ENCODE results near the gene MTX3. TPM values are rescaled to one million over a fixed set of nuclear protein-coding genes. Genes with fewer than 3 reads are reported as not detected.

Gene MTX3
- total RNA-seq, 3 donors from 2014 or later (not counting 1 experiment from before 2014, with no cell fraction given): 10.6 to 13.6 (median 10.9) TPM

DNA sequence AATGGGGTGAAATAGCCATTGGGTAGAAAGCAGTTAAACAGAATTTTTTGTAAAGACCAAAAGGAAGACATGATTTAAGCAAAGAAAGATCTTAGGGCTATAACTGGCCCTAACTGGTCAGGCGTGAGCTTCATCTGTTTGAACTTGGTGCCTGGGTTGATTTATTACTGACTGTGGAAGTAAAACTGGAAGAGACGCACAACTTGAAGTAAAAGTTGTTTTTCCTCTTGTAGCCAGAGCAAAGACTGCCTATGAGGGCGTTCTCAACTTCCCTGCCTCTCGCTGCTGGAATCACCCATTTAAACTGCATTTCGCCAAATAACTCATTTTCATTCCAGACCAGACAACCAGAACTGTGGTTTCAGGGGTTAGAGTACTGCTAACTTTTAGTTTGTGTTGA is 45.6 kb upstream of the MTX3 start:
- H3K27ac Mint-ChIP-seq: no peak overlapping the region
- H3K27ac ChIP-seq (ENCODE audit: low read length): no peak overlapping the region
- H3K4me3 Mint-ChIP-seq: no peak overlapping the region
- H3K36me3 ChIP-seq (ENCODE audit: control insufficient read depth, insufficient read depth, low read length): no peaks in the 10 kb centered on the region
- no peak overlapping the region for H3K4me3 ChIP-seq (ENCODE audit: low read length)
- no peaks in the 10 kb centered on the region for H3K9me3 Mint-ChIP-seq
- intact Hi-C loops (cut with micrococcal nuclease): no loop called here
- no peak for ATAC-seq
- H3K9me3 ChIP-seq (ENCODE audit: control insufficient read depth, insufficient read depth, low read length): no peaks in the 10 kb centered on the region
- no peak for DNase-seq
- no peaks in the 10 kb centered on the region for H3K36me3 Mint-ChIP-seq
- no peaks in the 10 kb centered on the region for H3K4me1 ChIP-seq (ENCODE audit: control insufficient read depth, insufficient read depth, low read length)
- TF ChIP-seq, protein P1, sequence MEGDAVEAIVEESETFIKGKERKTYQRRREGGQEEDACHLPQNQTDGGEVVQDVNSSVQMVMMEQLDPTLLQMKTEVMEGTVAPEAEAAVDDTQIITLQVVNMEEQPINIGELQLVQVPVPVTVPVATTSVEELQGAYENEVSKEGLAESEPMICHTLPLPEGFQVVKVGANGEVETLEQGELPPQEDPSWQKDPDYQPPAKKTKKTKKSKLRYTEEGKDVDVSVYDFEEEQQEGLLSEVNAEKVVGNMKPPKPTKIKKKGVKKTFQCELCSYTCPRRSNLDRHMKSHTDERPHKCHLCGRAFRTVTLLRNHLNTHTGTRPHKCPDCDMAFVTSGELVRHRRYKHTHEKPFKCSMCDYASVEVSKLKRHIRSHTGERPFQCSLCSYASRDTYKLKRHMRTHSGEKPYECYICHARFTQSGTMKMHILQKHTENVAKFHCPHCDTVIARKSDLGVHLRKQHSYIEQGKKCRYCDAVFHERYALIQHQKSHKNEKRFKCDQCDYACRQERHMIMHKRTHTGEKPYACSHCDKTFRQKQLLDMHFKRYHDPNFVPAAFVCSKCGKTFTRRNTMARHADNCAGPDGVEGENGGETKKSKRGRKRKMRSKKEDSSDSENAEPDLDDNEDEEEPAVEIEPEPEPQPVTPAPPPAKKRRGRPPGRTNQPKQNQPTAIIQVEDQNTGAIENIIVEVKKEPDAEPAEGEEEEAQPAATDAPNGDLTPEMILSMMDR (IDR thresholded peaks at IDR 0.05): no peak
- no peaks in the 10 kb centered on the region for H3K4me1 Mint-ChIP-seq
- peaks cover 49 to 88% of the 10 kb centered on the region in 2 donors for H3K27me3 Mint-ChIP-seq (ENCODE audit: low read depth in 2 of 2)
- peaks cover 22% of the 10 kb centered on the region for H3K27me3 ChIP-seq (ENCODE audit: control insufficient read depth, insufficient read depth, low read length)
- 87% methylated on average over 5 of the region's 5 CpGs for WGBS (ENCODE audit: insufficient coverage)

DNA sequence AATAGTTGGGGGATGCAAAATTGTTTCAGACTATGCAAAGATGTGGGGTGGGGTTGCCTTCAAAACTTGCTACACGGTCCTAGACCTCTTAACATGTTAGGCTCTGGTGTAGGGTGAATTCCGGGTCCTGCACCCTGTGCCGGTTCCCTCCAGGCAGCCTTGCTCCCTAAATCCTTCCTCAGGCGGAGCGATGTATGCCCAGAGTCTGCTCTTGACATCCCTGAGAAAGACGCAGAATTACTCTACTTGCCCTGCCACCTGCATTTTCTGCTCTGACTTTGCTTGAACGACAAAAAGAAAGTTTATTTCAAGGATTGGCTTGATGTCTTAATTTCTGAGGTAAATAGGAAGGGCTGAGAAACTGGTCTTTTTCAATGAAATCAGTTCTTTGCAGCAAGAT is 44.8 kb upstream of the MTX3 start:
- Mint-ChIP-seq H3K27ac (no peak overlapping the region), H3K4me3 (no peak overlapping the region), H3K9me3 (no peaks in the 10 kb centered on the region), H3K27me3 (ENCODE audit: low read depth in 2 of 2) (peaks cover 51 to 88% of the 10 kb centered on the region in 2 donors), H3K4me1 (no peaks in the 10 kb centered on the region), H3K36me3 (no peaks in the 10 kb centered on the region)
- no peaks in the 10 kb centered on the region for H3K9me3 ChIP-seq (ENCODE audit: control insufficient read depth, insufficient read depth, low read length)
- no peak for ATAC-seq
- intact Hi-C loops (cut with micrococcal nuclease): no loop called here
- H3K4me3 ChIP-seq (ENCODE audit: low read length): no peak overlapping the region
- no peaks in the 10 kb centered on the region for H3K4me1 ChIP-seq (ENCODE audit: control insufficient read depth, insufficient read depth, low read length)
- H3K36me3 ChIP-seq (ENCODE audit: control insufficient read depth, insufficient read depth, low read length): no peaks in the 10 kb centered on the region
- peaks cover 22% of the 10 kb centered on the region for H3K27me3 ChIP-seq (ENCODE audit: control insufficient read depth, insufficient read depth, low read length)
- 85% methylated on average over 7 of the region's 7 CpGs for WGBS (ENCODE audit: insufficient coverage)
- no peak for DNase-seq
- H3K27ac ChIP-seq (ENCODE audit: low read length): no peak overlapping the region
- TF ChIP-seq, protein P1 (IDR thresholded peaks at IDR 0.05): no peak

DNA sequence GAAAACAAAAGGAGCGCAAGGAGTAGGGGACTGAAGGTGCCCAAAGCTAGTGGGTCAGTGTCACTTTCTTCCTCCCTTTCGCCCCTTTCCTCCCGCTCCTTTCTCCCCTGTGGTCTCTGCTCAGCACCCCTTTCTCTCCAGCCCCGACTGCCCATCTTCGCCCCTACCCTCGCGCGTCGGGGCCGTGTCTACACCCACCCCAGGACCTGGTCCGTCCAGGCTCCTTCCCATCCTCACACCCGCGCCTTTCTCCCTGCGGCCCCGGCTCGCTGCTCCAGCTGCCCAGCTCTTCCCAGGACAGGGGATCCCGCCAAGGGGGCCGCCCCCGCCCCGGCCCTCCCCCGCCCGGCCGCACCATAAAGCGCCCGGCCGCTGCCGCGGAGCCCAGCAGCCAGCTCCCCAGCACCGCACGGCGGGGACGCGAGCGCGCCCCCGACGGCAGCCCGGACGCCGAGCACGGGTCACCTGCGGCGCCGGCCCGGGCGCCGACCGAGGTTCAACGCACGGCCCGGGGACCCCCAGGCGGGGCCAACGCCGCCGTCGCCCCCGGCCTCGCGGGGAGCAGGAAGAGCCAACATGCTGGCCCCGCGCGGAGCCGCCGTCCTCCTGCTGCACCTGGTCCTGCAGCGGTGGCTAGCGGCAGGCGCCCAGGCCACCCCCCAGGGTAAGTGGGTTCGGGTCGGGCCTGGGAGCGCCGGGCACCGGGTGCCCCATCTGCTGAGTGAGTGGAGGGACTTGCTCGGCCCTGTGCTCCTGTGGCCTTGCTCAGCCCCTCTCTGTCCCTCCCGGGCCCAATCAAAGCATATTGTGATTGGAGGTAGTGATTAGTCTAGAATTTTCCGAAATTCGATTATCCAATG is 44.1 kb upstream of the MTX3 start, which contains the start of gene THBS4:
TSS of gene THBS4 (plus strand) at position 387 of the 860 bp plus-strand sequence. CDS start at position 577, 190 bp downstream.
- TF ChIP-seq, protein P1 (IDR thresholded peaks at IDR 0.05): no peak
- Mint-ChIP-seq H3K4me1 (no peaks in the 10 kb centered on the region), H3K27me3 (ENCODE audit: low read depth in 2 of 2) (peaks cover 51 to 82% of the 10 kb centered on the region in 2 donors), H3K9me3 (no peaks in the 10 kb centered on the region), H3K36me3 (no peaks in the 10 kb centered on the region), H3K27ac (no peak within 1 kb of the TSS), H3K4me3 (no peak within 1 kb of the TSS)
- H3K4me3 ChIP-seq (ENCODE audit: low read length): no peak within 1 kb of the TSS
- H3K9me3 ChIP-seq (ENCODE audit: control insufficient read depth, insufficient read depth, low read length): no peaks in the 10 kb centered on the region
- H3K4me1 ChIP-seq (ENCODE audit: control insufficient read depth, insufficient read depth, low read length): no peaks in the 10 kb centered on the region
- DNase-seq: no peak
- intact Hi-C loops (cut with micrococcal nuclease): no loop called here
- WGBS (ENCODE audit: insufficient coverage): 9% methylated on average over 75 of the region's 76 CpGs
- peaks cover 18% of the 10 kb centered on the region for H3K27me3 ChIP-seq (ENCODE audit: control insufficient read depth, insufficient read depth, low read length)
- H3K27ac ChIP-seq (ENCODE audit: low read length): no peak within 1 kb of the TSS
- ATAC-seq: no peak
- H3K36me3 ChIP-seq (ENCODE audit: control insufficient read depth, insufficient read depth, low read length): no peaks in the 10 kb centered on the region

All from natural killer cell (primary cell).